OCI-LY7 (cell line): ENCODE data around the gene STXBP1. TPM values are rescaled to one million over a fixed set of nuclear protein-coding genes. Genes with fewer than 3 reads are reported as not detected.

Experiments
- BruUV-seq: library from RNA; stranded (reverse); fragments of 400-500 nt; replicated peaks from 2 replicates; lab custom pipeline; 2021; lab: Mats Ljungman, UMichigan
- CTCF ChIA-PET: fragments of 300-600 bp; sonication (Branson Sonifier 250); formaldehyde crosslinking; loops from one replicate; lab custom pipeline; 2022; ENCODE audit warnings: antibody characterized with exemption; ENCODE audit not compliant: unreplicated experiment; lab: Charles Lee
- POLR2A ChIA-PET: fragments of 300-600 bp; sonication (Branson Sonifier 250); formaldehyde crosslinking; loops from one replicate; lab custom pipeline; 2022; ENCODE audit warnings: antibody characterized with exemption; lab: Charles Lee
- DNase-seq: peaks from one replicate; pipeline ENCODE4 v3.0.0-alpha.2; 2015; ENCODE audit warnings: low spot score
- H2AFZ ChIP-seq: fragments of 200-600 bp; sonication (generic), shearing (Covaris generic); 2 replicates; pipeline ENCODE4 v1.6.1; 2014; ENCODE audit warnings: mild to moderate bottlenecking, antibody characterized with exemption, low read length, moderate library complexity
- H3K27ac ChIP-seq: fragments of 200-600 bp; sonication (generic); 2 replicates; pipeline ENCODE4 v1.5.1; 2014; ENCODE audit warnings: mixed run types, low read depth, mild to moderate bottlenecking, moderate library complexity, low read length, inconsistent platforms; ENCODE audit not compliant: poor library complexity, severe bottlenecking
- H3K36me3 ChIP-seq: fragments of 200-600 bp; sonication (generic); 2 replicates; pipeline ENCODE4 v1.6.1; 2014; ENCODE audit warnings: mild to moderate bottlenecking, antibody characterized with exemption, low read length, moderate library complexity, mixed read lengths; ENCODE audit not compliant: insufficient read depth
- H3K4me1 ChIP-seq: fragments of 200-600 bp; sonication (generic); 2 replicates; pipeline ENCODE4 v1.5.1; 2014; ENCODE audit warnings: mild to moderate bottlenecking, low read length; ENCODE audit not compliant: insufficient read depth, poor library complexity, severe bottlenecking
- H3K4me2 ChIP-seq: fragments of 200-600 bp; sonication (generic); 2 replicates; pipeline ENCODE4 v1.6.1; 2014; ENCODE audit warnings: mild to moderate bottlenecking, low read length
- H3K4me3 ChIP-seq: fragments of 200-600 bp; sonication (generic); 2 replicates; pipeline ENCODE4 v1.5.1; 2014; ENCODE audit warnings: mild to moderate bottlenecking, low read depth, low read length; ENCODE audit not compliant: poor library complexity, severe bottlenecking
- H3K79me2 ChIP-seq: fragments of 200-600 bp; sonication (generic); 2 replicates; pipeline ENCODE4 v1.6.1; 2016; ENCODE audit warnings: low read depth, mild to moderate bottlenecking, low read length, moderate library complexity, mixed read lengths; ENCODE audit not compliant: insufficient read depth
- H3K9me2 ChIP-seq: fragments of 200-600 bp; sonication (generic); 2 replicates; pipeline ENCODE4 v1.6.1; 2016; ENCODE audit warnings: mild to moderate bottlenecking, low read length, mixed read lengths; ENCODE audit not compliant: insufficient read depth
- H3K9me3 ChIP-seq: fragments of 200-600 bp; sonication (generic); 2 replicates; pipeline ENCODE4 v1.6.1; 2014; ENCODE audit warnings: mild to moderate bottlenecking, mixed run types, low read length, mixed read lengths
- H4K20me1 ChIP-seq: fragments of 200-600 bp; sonication (generic); 2 replicates; pipeline ENCODE4 v1.6.1; 2014; ENCODE audit warnings: mild to moderate bottlenecking, antibody characterized with exemption, low read length, moderate library complexity, mixed read lengths; ENCODE audit not compliant: insufficient read depth
- CTCF ChIP-seq: fragments of 200-600 bp; sonication (generic); conservative IDR thresholded peaks from 2 replicates; pipeline ENCODE4 v1.5.1; 2014; ENCODE audit warnings: mild to moderate bottlenecking, antibody characterized with exemption, low read length, moderate library complexity, mixed read lengths
- EZH2phosphoT487 ChIP-seq: fragments of 200-600 bp; sonication (generic); IDR thresholded peaks from 2 replicates; pipeline ENCODE4 v1.6.1; 2018; ENCODE audit warnings: low read depth, borderline replicate concordance, mild to moderate bottlenecking, mixed run types, antibody characterized with exemption, low read length, moderate library complexity, mixed read lengths
- intact Hi-C: fragments of 100-400 bp; cut with micrococcal nuclease; formaldehyde crosslinking; loops from one replicate; pipeline ENCODE4 v1.10.0; 2022; ENCODE audit not compliant: unreplicated experiment
- total RNA-seq, 2 experiments: library from RNA; depleted of rRNA in 1 of 2; stranded (reverse); fragments of >200 nt in 1 of 2; shearing (Covaris generic) in 1 of 2; gene quantifications; 2 replicates each; pipeline ENCODE4 v1.2.3, GENCODE V29; 2014 to 2022

The STXBP1 gene
- total RNA-seq, 2 experiments from 2014 or later = 4.1 to 20.4 TPM

GRCh38 chr9:127715470-127716337 is 103.6 kb downstream of the STXBP1 start, which contains the start of the genes PTRH1 and TTC16:
Gene PTRH1, minus strand, starts transcription at chr9:127715663. Its CDS starts 24 bp downstream, at chr9:127715639.
Gene TTC16, plus strand, starts transcription at chr9:127716079. Its CDS starts 67 bp downstream, at chr9:127716146.
- H3K27ac ChIP-seq = no peak within 1 kb of the TSS
- DNase-seq = peak; percentile 96
- no peak for TF ChIP-seq CTCF
- no peak for TF ChIP-seq EZH2phosphoT487
- ChIA-PET POLR2A (interaction anchor here (0.6 to 1.1 kb wide), 3 partner anchors 11 to 65 kb away, joined by 3 read pairs; no protein-coding TSS in a partner anchor), CTCF (no interaction called here)
- H3K36me3 ChIP-seq = no peaks in the 10 kb centered on the region
- no peaks in the 10 kb centered on the region for H3K9me2 ChIP-seq
- H3K9me3 ChIP-seq = no peaks in the 10 kb centered on the region
- H4K20me1 ChIP-seq = no peaks in the 10 kb centered on the region; the same call in 1 of the 2 replicates
- H2AFZ ChIP-seq = peak within 1 kb of the TSS; percentile 59
- peaks cover 28% of the 10 kb centered on the region for H3K4me1 ChIP-seq
- H3K4me3 ChIP-seq = peak within 1 kb of the TSS; percentile 72
- H3K79me2 ChIP-seq = no peaks in the 10 kb centered on the region
- H3K4me2 ChIP-seq = peak within 1 kb of the TSS; percentile 92
- intact Hi-C loops = no loop called here
- BruUV-seq = no TSS peak

- Histone ChIP-seq H4K20me1 (no peaks in the 10 kb centered on the region; the same call in 1 of the 2 replicates), H3K4me3 (peak overlapping the region; percentile 72), H3K9me3 (no peaks in the 10 kb centered on the region), H3K27ac (no peak overlapping the region), H3K4me2 (peak overlapping the region; percentile 92), H3K4me1 (peaks cover 23% of the 10 kb centered on the region), H3K9me2 (no peaks in the 10 kb centered on the region), H2AFZ (peak overlapping the region; percentile 59; the same call in 1 of the 2 replicates), H3K79me2 (no peaks in the 10 kb centered on the region), H3K36me3 (no peaks in the 10 kb centered on the region)
- TF ChIP-seq EZH2phosphoT487 = no peak
- no peak for TF ChIP-seq CTCF
- no TSS peak for BruUV-seq
- intact Hi-C loops = no loop called here
- POLR2A ChIA-PET = no interaction called here
- CTCF ChIA-PET = no interaction called here
- no peak for DNase-seq
Measured at GRCh38 chr9:127716412-127716811, 104.3 kb downstream of the STXBP1 start.

- no peak for DNase-seq
- no peak overlapping the region for H3K4me2 ChIP-seq
- CTCF ChIA-PET = no interaction called here
- H3K4me1 ChIP-seq = peaks cover 20% of the 10 kb centered on the region
- no TSS peak for BruUV-seq
- H4K20me1 ChIP-seq = no peaks in the 10 kb centered on the region; the same call in 1 of the 2 replicates
- no peaks in the 10 kb centered on the region for H3K9me3 ChIP-seq
- no peaks in the 10 kb centered on the region for H3K79me2 ChIP-seq
- TF ChIP-seq CTCF (no peak), EZH2phosphoT487 (no peak)
- no peaks in the 10 kb centered on the region for H3K36me3 ChIP-seq
- intact Hi-C loops = no loop called here
- H2AFZ ChIP-seq = no peak overlapping the region
- no peaks in the 10 kb centered on the region for H3K9me2 ChIP-seq
- POLR2A ChIA-PET = no interaction called here
- no peak overlapping the region for H3K27ac ChIP-seq
- no peak overlapping the region for H3K4me3 ChIP-seq
Measured at GRCh38 chr9:127717766-127718165, 105.7 kb downstream of the STXBP1 start.
